ENCODE measurements around the gene CEACAM19.

The CEACAM19 gene

GRCh38 chr19:44704982-44705381, 33.7 kb downstream of the CEACAM19 start:
- H4K20me1 ChIP-seq (ENCODE audit: insufficient read depth, low read length, poor library complexity, severe bottlenecking), result no peaks in the 10 kb centered on the region
- no peaks in the 10 kb centered on the region for H3F3A ChIP-seq (ENCODE audit: low read depth)
- H3K36me3 ChIP-seq (ENCODE audit: insufficient read depth, low read length), result no peaks in the 10 kb centered on the region
- H3K79me2 ChIP-seq (ENCODE audit: insufficient read depth, low read length), result no peaks in the 10 kb centered on the region
- no peaks in the 10 kb centered on the region for H3K9me3 ChIP-seq (ENCODE audit: insufficient read depth, low read depth, low read length)
- H3K4me2 ChIP-seq (ENCODE audit: low read depth, low read length, poor library complexity, severe bottlenecking), result no peak overlapping the region
- H3K9me2 ChIP-seq (replicated peaks; ENCODE audit: low read depth, low read length), result no peaks in the 10 kb centered on the region
- no peak overlapping the region for H2AFZ ChIP-seq (ENCODE audit: low read length)
- TF ChIP-seq CTCF (conservative IDR thresholded peaks at IDR 0.05; ENCODE audit: low read length) (no peak), EZH2phosphoT487 (IDR thresholded peaks at IDR 0.05; ENCODE audit: borderline replicate concordance) (no peak)
- H3K9ac ChIP-seq (ENCODE audit: low read depth, low read length, poor library complexity, severe bottlenecking), result no peak overlapping the region
- no peak overlapping the region for H3K4me3 ChIP-seq (ENCODE audit: low read length, poor library complexity, severe bottlenecking)
- H3K27me3 ChIP-seq (ENCODE audit: insufficient read depth, low read length, poor library complexity, severe bottlenecking), result no peaks in the 10 kb centered on the region
- H3K4me1 ChIP-seq (ENCODE audit: insufficient read depth, low read length, poor library complexity, severe bottlenecking), result no peaks in the 10 kb centered on the region

GRCh38 chr19:44705502-44706010, 34.3 kb downstream of the CEACAM19 start:
- Histone ChIP-seq H2AFZ (ENCODE audit: low read length) (no peak overlapping the region), H3K9ac (ENCODE audit: low read depth, low read length, poor library complexity, severe bottlenecking) (no peak overlapping the region), H3K9me3 (ENCODE audit: insufficient read depth, low read depth, low read length) (no peaks in the 10 kb centered on the region), H3K27me3 (ENCODE audit: insufficient read depth, low read length, poor library complexity, severe bottlenecking) (no peaks in the 10 kb centered on the region), H4K20me1 (ENCODE audit: insufficient read depth, low read length, poor library complexity, severe bottlenecking) (no peaks in the 10 kb centered on the region), H3K4me2 (ENCODE audit: low read depth, low read length, poor library complexity, severe bottlenecking) (no peak overlapping the region), H3K79me2 (ENCODE audit: insufficient read depth, low read length) (no peaks in the 10 kb centered on the region), H3K36me3 (ENCODE audit: insufficient read depth, low read length) (no peaks in the 10 kb centered on the region), H3F3A (ENCODE audit: low read depth) (no peaks in the 10 kb centered on the region), H3K4me1 (ENCODE audit: insufficient read depth, low read length, poor library complexity, severe bottlenecking) (no peaks in the 10 kb centered on the region), H3K9me2 (replicated peaks; ENCODE audit: low read depth, low read length) (no peaks in the 10 kb centered on the region), H3K4me3 (ENCODE audit: low read length, poor library complexity, severe bottlenecking) (no peak overlapping the region)
- TF ChIP-seq CTCF (conservative IDR thresholded peaks at IDR 0.05; ENCODE audit: low read length) (no peak), EZH2phosphoT487 (IDR thresholded peaks at IDR 0.05; ENCODE audit: borderline replicate concordance) (no peak)

GRCh38 chr19:44706506-44707236, 35.4 kb downstream of the CEACAM19 start:
- H3K4me2 ChIP-seq (ENCODE audit: low read depth, low read length, poor library complexity, severe bottlenecking), result no peak overlapping the region
- no peaks in the 10 kb centered on the region for H3K79me2 ChIP-seq (ENCODE audit: insufficient read depth, low read length)
- H3K9me3 ChIP-seq (ENCODE audit: insufficient read depth, low read depth, low read length), result no peaks in the 10 kb centered on the region
- no peak for TF ChIP-seq CTCF (conservative IDR thresholded peaks at IDR 0.05; ENCODE audit: low read length)
- no peak for TF ChIP-seq EZH2phosphoT487 (IDR thresholded peaks at IDR 0.05; ENCODE audit: borderline replicate concordance)
- no peaks in the 10 kb centered on the region for H3K36me3 ChIP-seq (ENCODE audit: insufficient read depth, low read length)
- no peak overlapping the region for H3K9ac ChIP-seq (ENCODE audit: low read depth, low read length, poor library complexity, severe bottlenecking)
- H4K20me1 ChIP-seq (ENCODE audit: insufficient read depth, low read length, poor library complexity, severe bottlenecking), result no peaks in the 10 kb centered on the region
- no peaks in the 10 kb centered on the region for H3K4me1 ChIP-seq (ENCODE audit: insufficient read depth, low read length, poor library complexity, severe bottlenecking)
- H3K27me3 ChIP-seq (ENCODE audit: insufficient read depth, low read length, poor library complexity, severe bottlenecking), result no peaks in the 10 kb centered on the region
- H3K4me3 ChIP-seq (ENCODE audit: low read length, poor library complexity, severe bottlenecking), result no peak overlapping the region
- no peaks in the 10 kb centered on the region for H3F3A ChIP-seq (ENCODE audit: low read depth)
- no peaks in the 10 kb centered on the region for H3K9me2 ChIP-seq (replicated peaks; ENCODE audit: low read depth, low read length)
- H2AFZ ChIP-seq (ENCODE audit: low read length), result no peak overlapping the region

Data from Loucy (cell line).